T-helper 2 cell treated with Interferon-gamma antibody and Interleukin-4, amounts not matched to agents 100 ng/mL and 5 ng/mL, for 36 hours (primary cell): ENCODE data around the gene PLCL2. TPM values are rescaled to one million over a fixed set of nuclear protein-coding genes. Genes with fewer than 3 reads are reported as not detected.

Experiments used
- intact Hi-C: fragments of 100-400 bp; cut with micrococcal nuclease; formaldehyde crosslinking; loops from one replicate; pipeline ENCODE4 v1.15.1; 2023
- total RNA-seq: library from RNA; stranded (reverse); gene quantifications from 2 replicates; pipeline ENCODE4 v1.2.3, GENCODE V29; 2022

Gene PLCL2
- total RNA-seq, 1 donor from 2014 or later, result 40.4 TPM

GRCh38 chr3:17138246-17139039, 253.7 kb downstream of the PLCL2 start:
- intact Hi-C loops, result no loop called here
